Measurements from ENCODE around the gene SEMA5B. TPM values are rescaled to one million over a fixed set of nuclear protein-coding genes. Genes with fewer than 3 reads are reported as not detected.

Gene SEMA5B
- total and polyA plus RNA-seq, 2 donors (not counting 3 experiments of a cell fraction or from before 2014, with no cell fraction given) = 0.07 TPM; not detected in 1

GRCh38 chr3:122926322-122926721 is 101.2 kb downstream of the SEMA5B start:
- no peaks in the 10 kb centered on the region for H3K4me1 ChIP-seq (ENCODE audit: control insufficient read depth, extremely low read depth, insufficient read depth, low read length)
- no peaks in the 10 kb centered on the region for H3K79me2 ChIP-seq (ENCODE audit: control insufficient read depth, insufficient read depth, low read length)
- H3K27me3 ChIP-seq (ENCODE audit: control insufficient read depth in 2 of 2, insufficient read depth in 2 of 2, low read length in 2 of 2) = peaks cover 23 to 28% of the 10 kb centered on the region in 2 experiments
- H3K9me3 ChIP-seq (replicated peaks; ENCODE audit: control insufficient read depth, insufficient read depth, low read length) = no peaks in the 10 kb centered on the region
- intact Hi-C loops (cut with micrococcal nuclease) = no loop called here
- H3K9ac ChIP-seq (replicated peaks; ENCODE audit: extremely low read depth, insufficient read depth, low read length) = no peak overlapping the region
- H3K36me3 ChIP-seq (ENCODE audit: control insufficient read depth in 2 of 2, extremely low read depth in 1 of 2, insufficient read depth in 2 of 2, low read length in 2 of 2) = no peaks in the 10 kb centered on the region
- ChIA-PET CTCF (interaction anchor here (1.3 kb wide), 1 partner anchor 10 kb away, joined by 3 read pairs; no protein-coding TSS in a partner anchor), POLR2A (no interaction called here)
- DNase-seq (ENCODE audit: low read depth, low spot score) (no peak), FAIRE-seq (no peak)
- TF ChIP-seq FOS (IDR thresholded peaks at IDR 0.05; ENCODE audit: borderline replicate concordance, insufficient read depth, low read length) (no peak), EZH2 (IDR thresholded peaks at IDR 0.05; ENCODE audit: borderline replicate concordance, low read depth, low read length, severe bottlenecking) (no peak), CTCF (IDR thresholded peaks at IDR 0.05; ENCODE audit: extremely low read depth in 1 of 2, insufficient read depth in 1 of 2, low read depth in 1 of 2, low read length in 2 of 2) (no peak)
- no peak overlapping the region for H3K27ac ChIP-seq (ENCODE audit: insufficient read depth, low read depth, low read length)
- dilution Hi-C loops (cut with MboI; ENCODE audit: extremely low pct_ligation_motif_present, low sequenced_read_pairs) = no loop called here
- no peaks in the 10 kb centered on the region for H4K20me1 ChIP-seq (replicated peaks; ENCODE audit: control insufficient read depth, extremely low read depth, insufficient read depth, low read length)
- BruUV-seq (replicated peaks) = no TSS peak
- H2AFZ ChIP-seq (ENCODE audit: low read depth, low read length) = no peak overlapping the region
- no peaks in the 10 kb centered on the region for H3K9me1 ChIP-seq (replicated peaks; ENCODE audit: control insufficient read depth, extremely low read depth, insufficient read depth, low read length)
- H3K4me2 ChIP-seq (ENCODE audit: insufficient read depth, low read length) = no peak overlapping the region
- no peak overlapping the region for H3K4me3 ChIP-seq (replicated peaks in 1 of 3; ENCODE audit: insufficient read depth in 1 of 3, low read depth in 1 of 3, low read length in 3 of 3)

- dilution Hi-C loops (cut with MboI; ENCODE audit: extremely low pct_ligation_motif_present, low sequenced_read_pairs) = no loop called here
- intact Hi-C loops (cut with micrococcal nuclease) = no loop called here
- no peak overlapping the region for H3K27ac ChIP-seq (ENCODE audit: insufficient read depth, low read depth, low read length)
- no peaks in the 10 kb centered on the region for H3K36me3 ChIP-seq (ENCODE audit: control insufficient read depth in 2 of 2, extremely low read depth in 1 of 2, insufficient read depth in 2 of 2, low read length in 2 of 2)
- no peaks in the 10 kb centered on the region for H3K9me3 ChIP-seq (replicated peaks; ENCODE audit: control insufficient read depth, insufficient read depth, low read length)
- no peaks in the 10 kb centered on the region for H3K79me2 ChIP-seq (ENCODE audit: control insufficient read depth, insufficient read depth, low read length)
- no peak overlapping the region for H3K4me3 ChIP-seq (replicated peaks in 1 of 3; ENCODE audit: insufficient read depth in 1 of 3, low read depth in 1 of 3, low read length in 3 of 3)
- no peak for DNase-seq (ENCODE audit: low read depth, low spot score)
- H3K9me1 ChIP-seq (replicated peaks; ENCODE audit: control insufficient read depth, extremely low read depth, insufficient read depth, low read length) = no peaks in the 10 kb centered on the region
- CTCF ChIA-PET = interaction anchor here (1.3 kb wide), 1 partner anchor 9 kb away, joined by 3 read pairs; no protein-coding TSS in a partner anchor
- no TSS peak for BruUV-seq (replicated peaks)
- POLR2A ChIA-PET = interaction anchor here (0.6 kb wide), 1 partner anchor 171 kb away, joined by 3 read pairs; no protein-coding TSS in a partner anchor
- no peak for TF ChIP-seq POLR2AphosphoS5 (IDR thresholded peaks at IDR 0.05; ENCODE audit: insufficient read depth, low read depth, low read length)
- no peak for TF ChIP-seq CTCF (IDR thresholded peaks at IDR 0.05; ENCODE audit: extremely low read depth in 1 of 2, insufficient read depth in 1 of 2, low read depth in 1 of 2, low read length in 2 of 2)
- no peak for TF ChIP-seq EZH2 (IDR thresholded peaks at IDR 0.05; ENCODE audit: borderline replicate concordance, low read depth, low read length, severe bottlenecking)
- no peak for TF ChIP-seq FOS (IDR thresholded peaks at IDR 0.05; ENCODE audit: borderline replicate concordance, insufficient read depth, low read length)
- TF ChIP-seq MAX (IDR thresholded peaks at IDR 0.05; ENCODE audit: insufficient read depth, insufficient read length) = no peak
- TF ChIP-seq JUN (IDR thresholded peaks at IDR 0.05; ENCODE audit: borderline replicate concordance, insufficient read depth, insufficient read length, low read depth) = no peak
- no peak for TF ChIP-seq POLR2A (IDR thresholded peaks at IDR 0.05; ENCODE audit: low read depth, low read length)
- TF ChIP-seq MYC (IDR thresholded peaks at IDR 0.05; ENCODE audit: low read depth, low read length) = no peak
- no peaks in the 10 kb centered on the region for H4K20me1 ChIP-seq (replicated peaks; ENCODE audit: control insufficient read depth, extremely low read depth, insufficient read depth, low read length)
- H3K4me2 ChIP-seq (ENCODE audit: insufficient read depth, low read length) = no peak overlapping the region
- no peaks in the 10 kb centered on the region for H3K4me1 ChIP-seq (ENCODE audit: control insufficient read depth, extremely low read depth, insufficient read depth, low read length)
- H3K27me3 ChIP-seq (ENCODE audit: control insufficient read depth in 2 of 2, insufficient read depth in 2 of 2, low read length in 2 of 2) = peaks cover 26 to 28% of the 10 kb centered on the region in 2 experiments
- no peak overlapping the region for H3K9ac ChIP-seq (replicated peaks; ENCODE audit: extremely low read depth, insufficient read depth, low read length)
- no peak for FAIRE-seq
- no peak overlapping the region for H2AFZ ChIP-seq (ENCODE audit: low read depth, low read length)
Measured at GRCh38 chr3:122925756-122926155, 101.8 kb downstream of the SEMA5B start.

Measured in endothelial cell of umbilical vein (primary cell).